Measurements from ENCODE around the gene HIPK2.

- TF ChIP-seq CTCF (IDR thresholded peaks at IDR 0.05; ENCODE audit: low read length) = no peak
- TF ChIP-seq EZH2 (IDR thresholded peaks at IDR 0.05; ENCODE audit: borderline replicate concordance, low read length) = no peak
Measured at GRCh38 chr7:139692723-139693122, 85.1 kb downstream of the HIPK2 start.

All from OCI-LY1 (cell line).